Measurements from ENCODE around the gene KRTAP5-1. TPM values are rescaled to one million over a fixed set of nuclear protein-coding genes. Genes with fewer than 3 reads are reported as not detected.
"Not testable (repeated sequence)": the region's sequence is repeated elsewhere in the genome, so short reads cannot be mapped to it uniquely, and the experiment has no call there.

KRTAP5-1 gene
- polyA plus RNA-seq, 2 of the 4 experiments (the other 2 are of a cell fraction) = not detected

GRCh38 chr11:1607156-1607845, 22.2 kb upstream of the KRTAP5-1 start:
- 53% methylated on average over 18 of the region's 18 CpGs for WGBS (ENCODE audit: missing lambda C conversion rate)
- POLR2A ChIA-PET, H3K4me3 ChIP-seq: not testable (repeated sequence)

GRCh38 chr11:1605923-1606322, 20.8 kb upstream of the KRTAP5-1 start:
- not testable (repeated sequence) for H3K4me2 ChIP-seq

More at GRCh38 chr11:1607156-1607845, 22.2 kb upstream of the KRTAP5-1 start:
- peak; percentile 55; a peak in 4 of 6 replicates for ATAC-seq
- not testable (repeated sequence) for FAIRE-seq; H3K4me1 ChIP-seq; H3K4me2 ChIP-seq; DNase-seq (ENCODE audit: low read depth in 1 of 2, low spot score in 1 of 2); H3K27ac ChIP-seq; H3K9me3 ChIP-seq
- CTCF ChIA-PET = interaction anchor here (1.7 kb wide), 1 partner anchor 60 kb away, joined by 5 read pairs; no protein-coding TSS in a partner anchor

GRCh38 chr11:1604711-1605110, 19.6 kb upstream of the KRTAP5-1 start:
- no peak overlapping the region for H3K4me2 ChIP-seq
- DNase-seq (ENCODE audit: low read depth in 1 of 2, low spot score in 1 of 2) (no peak), ATAC-seq (no peak; a peak in 1 of 6 replicates), FAIRE-seq (no peak)
- ChIA-PET CTCF (interaction anchor here (1.2 to 1.6 kb wide), 3 partner anchors 13 to 48 kb away, joined by 3 to 5 read pairs (median 4); no protein-coding TSS in a partner anchor), POLR2A (no interaction called here)
- no peaks in the 10 kb centered on the region for H3K4me1 ChIP-seq
- H3K4me3 ChIP-seq = no peak overlapping the region
- WGBS (ENCODE audit: missing lambda C conversion rate) = 50% methylated on average over 6 of the region's 7 CpGs
- no peaks in the 10 kb centered on the region for H3K9me3 ChIP-seq
- TF ChIP-seq ESRRA (IDR thresholded peaks at IDR 0.05; ENCODE audit: borderline replicate concordance, low read length) (no peak), FOSL2 (IDR thresholded peaks at IDR 0.05) (no peak), FOSL2 (CRISPR knock-in tag; IDR thresholded peaks at IDR 0.05) (no peak), E2F6 (IDR thresholded peaks at IDR 0.05; ENCODE audit: borderline replicate concordance, low read depth) (no peak), RCOR1 (IDR thresholded peaks at IDR 0.05; ENCODE audit: low read depth, low read length) (no peak), KDM1A (IDR thresholded peaks at IDR 0.05; ENCODE audit: low read depth) (no peak), EHMT2 (IDR thresholded peaks at IDR 0.05; ENCODE audit: low read depth) (no peak), CEBPB (IDR thresholded peaks at IDR 0.05) (no peak), JUN (IDR thresholded peaks at IDR 0.05) (no peak), MAX (IDR thresholded peaks at IDR 0.05) (no peak), NFE2L2 (conservative IDR thresholded peaks at IDR 0.05; ENCODE audit: low read length) (no peak), HOXB13 (CRISPR knock-in tag; IDR thresholded peaks at IDR 0.05; ENCODE audit: low read depth) (no peak), FOSB (CRISPR knock-in tag; IDR thresholded peaks at IDR 0.05) (no peak), ZFP36 (IDR thresholded peaks at IDR 0.05; ENCODE audit: borderline replicate concordance, partially characterized antibody) (no peak), ATOH8 (CRISPR knock-in tag; IDR thresholded peaks at IDR 0.05; ENCODE audit: low read depth) (no peak), HDAC2 (IDR thresholded peaks at IDR 0.05) (no peak), BCL3 (IDR thresholded peaks at IDR 0.05) (no peak)
- no peak overlapping the region for H3K27ac ChIP-seq

More at GRCh38 chr11:1605923-1606322, 20.8 kb upstream of the KRTAP5-1 start:
- H3K9me3 ChIP-seq; DNase-seq (ENCODE audit: low read depth in 1 of 2, low spot score in 1 of 2); POLR2A ChIA-PET; H3K4me3 ChIP-seq; FAIRE-seq; H3K27ac ChIP-seq; ATAC-seq; H3K4me1 ChIP-seq: not testable (repeated sequence)
- WGBS (ENCODE audit: missing lambda C conversion rate) = 78% methylated on average over 11 of the region's 13 CpGs
- CTCF ChIA-PET = interaction anchor here (1.2 to 1.6 kb wide), 4 partner anchors 10 to 47 kb away, joined by 3 to 7 read pairs (median 4); no protein-coding TSS in a partner anchor

- no peak for TF ChIP-seq ATOH8 (CRISPR knock-in tag; IDR thresholded peaks at IDR 0.05; ENCODE audit: low read depth)
- TF ChIP-seq KDM1A (IDR thresholded peaks at IDR 0.05; ENCODE audit: low read depth) = no peak
- no peak for TF ChIP-seq FOSB (CRISPR knock-in tag; IDR thresholded peaks at IDR 0.05)
- no peak for TF ChIP-seq KDM5A (IDR thresholded peaks at IDR 0.05)
- no peak for TF ChIP-seq CHD4 (IDR thresholded peaks at IDR 0.05; ENCODE audit: borderline replicate concordance)
- H3K4me3 ChIP-seq = no peak overlapping the region
- no peaks in the 10 kb centered on the region for H3K4me1 ChIP-seq
- ChIA-PET CTCF (no interaction called here), POLR2A (no interaction called here)
- ATAC-seq = no peak
- 58% methylated on average over 7 of the region's 11 CpGs for WGBS (ENCODE audit: missing lambda C conversion rate)
- H3K9me3 ChIP-seq = no peaks in the 10 kb centered on the region
- H3K27ac ChIP-seq = no peak overlapping the region
- DNase-seq (ENCODE audit: low read depth in 1 of 2, low spot score in 1 of 2) = no peak
- H3K4me2 ChIP-seq = no peak overlapping the region
- FAIRE-seq = no peak
These were observed 19.1 kb upstream of the KRTAP5-1 start for GRCh38 chr11:1604181-1604580.

All from A549 (cell line).